Astrocyte of the cerebellum (primary cell): ENCODE data around the gene MSH4.
A peak's percentile ranks its signal among the peaks of the same experiment; 100 is the strongest.

Source experiments
- DNase-seq: peaks from one replicate; pipeline ENCODE4 v3.0.0-alpha.2; 2011; ENCODE audit warnings: low read depth
- H3K4me3 ChIP-seq: 2 replicates; pipeline ENCODE4 v1.5.1; 2011; ENCODE audit warnings: mild to moderate bottlenecking, low read depth, low read length, moderate library complexity
- CTCF ChIP-seq: IDR thresholded peaks from 2 replicates; pipeline ENCODE4 v1.5.1; 2012; ENCODE audit warnings: low read length, low read depth, moderate library complexity, mild to moderate bottlenecking; ENCODE audit errors: missing control alignments
- in situ Hi-C: cut with HindIII; loops from 2 replicates; pipeline ENCODE4 v1.10.0; 2017; ENCODE audit warnings: low sequenced_read_pairs

Gene MSH4

GRCh38 chr1:75879985-75880384 lies 83.3 kb downstream of the MSH4 start:
- no peak for DNase-seq
- H3K4me3 ChIP-seq, result no peak overlapping the region
- TF ChIP-seq CTCF, result no peak
- in situ Hi-C loops, result no loop called here

GRCh38 chr1:75884437-75884836 lies 87.8 kb downstream of the MSH4 start:
- in situ Hi-C loops, result no loop called here
- no peak overlapping the region for H3K4me3 ChIP-seq
- no peak for DNase-seq
- TF ChIP-seq CTCF, result no peak

- H3K4me3 ChIP-seq, result no peak overlapping the region
- no peak for TF ChIP-seq CTCF
- in situ Hi-C loops, result no loop called here
- no peak for DNase-seq
These were observed 104.7 kb downstream of the MSH4 start for GRCh38 chr1:75901371-75901770.

GRCh38 chr1:75908717-75909152 lies 112.1 kb downstream of the MSH4 start:
- TF ChIP-seq CTCF, result peak; percentile 77
- in situ Hi-C loops, result no loop called here
- peak; percentile 38 for DNase-seq
- no peak overlapping the region for H3K4me3 ChIP-seq

- no peak for TF ChIP-seq CTCF
- in situ Hi-C loops, result no loop called here
- no peak for DNase-seq
- no peak overlapping the region for H3K4me3 ChIP-seq
These were observed 120.2 kb downstream of the MSH4 start for GRCh38 chr1:75916834-75917233.

GRCh38 chr1:75922698-75923097 lies 126.0 kb downstream of the MSH4 start:
- in situ Hi-C loops, result no loop called here
- no peak overlapping the region for H3K4me3 ChIP-seq
- DNase-seq, result no peak
- TF ChIP-seq CTCF, result no peak

GRCh38 chr1:75932304-75932703 lies 135.6 kb downstream of the MSH4 start, which contains the start of gene ASB17:
Gene ASB17, minus strand, starts transcription at chr1:75932404. Its CDS starts 113 bp downstream, at chr1:75932291.
- no peak for DNase-seq
- no peak within 1 kb of the TSS for H3K4me3 ChIP-seq
- TF ChIP-seq CTCF, result no peak
- in situ Hi-C loops, result no loop called here
